GM12878 (cell line): ENCODE data around the gene USP10. TPM values are rescaled to one million over a fixed set of nuclear protein-coding genes. Genes with fewer than 3 reads are reported as not detected.

ENCODE experiments used
- ATAC-seq: fragments of 200-7000 bp; cut with Tn5 transposase; 3 replicates; pipeline ENCODE4 v1.9.1; 2020; ENCODE audit warnings: mild to moderate bottlenecking, moderate library complexity
- BruUV-seq: library from RNA; stranded (reverse); fragments of 400-500 nt; replicated peaks from 2 replicates; lab custom pipeline; 2021; lab: Mats Ljungman, UMichigan
- CTCF ChIA-PET: fragments of 300-600 bp; sonication (Branson Sonifier 250); formaldehyde crosslinking; extraction: SDS; loops from one replicate; lab custom pipeline; 2021; ENCODE audit warnings: inconsistent platforms; lab: Yijun Ruan, JAX
- POLR2A ChIA-PET: fragments of 350-600 bp; formaldehyde crosslinking; extraction: SDS; loops from one replicate; lab custom pipeline; 2021; ENCODE audit warnings: inconsistent platforms; lab: Charles Lee
- RAD21 ChIA-PET: fragments of 300-600 bp; sonication (Branson Sonifier 250); formaldehyde crosslinking; loops from one replicate; lab custom pipeline; 2023; ENCODE audit warnings: antibody characterized with exemption; ENCODE audit not compliant: unreplicated experiment; lab: Charles Lee
- SMC1A ChIA-PET: fragments of 300-600 bp; sonication (Branson Sonifier 250); formaldehyde crosslinking; loops from one replicate; lab custom pipeline; 2023; ENCODE audit not compliant: unreplicated experiment, uncharacterized antibody; lab: Charles Lee
- DNase-seq: peaks from one replicate; pipeline ENCODE4 v3.0.0-alpha.2; 2011; ENCODE audit warnings: low read depth, low spot score
- FAIRE-seq: peaks from 3 replicates; lab custom pipeline; 2011; peaks lifted over from hg19 to GRCh38; lab: Jason Lieb, UNC
- H2AFZ ChIP-seq: 2 replicates; pipeline ENCODE4 v1.6.0; 2011; ENCODE audit warnings: low read depth, low read length, control low read depth; ENCODE audit not compliant: control insufficient read depth
- H3K27ac ChIP-seq: 2 replicates; pipeline ENCODE4 v1.5.1; 2011; ENCODE audit warnings: control low read depth; ENCODE audit not compliant: control insufficient read depth, insufficient read depth
- H3K27me3 ChIP-seq, 2 experiments: replicated peaks in 1 of 2; 2 replicates each; pipeline versions ENCODE4 v1.6.0 to v1.6.1; 2011; ENCODE audit warnings: low read length in 1 of 2; ENCODE audit not compliant: control insufficient read depth in 2 of 2, insufficient read depth in 2 of 2
- H3K36me3 ChIP-seq, 2 experiments: 2 replicates each; pipeline ENCODE4 v1.5.1; 2011; ENCODE audit warnings: low read length in 1 of 2; ENCODE audit not compliant: control insufficient read depth in 2 of 2, insufficient read depth in 2 of 2
- H3K4me1 ChIP-seq: 2 replicates; pipeline ENCODE4 v1.6.1; 2011; ENCODE audit warnings: mild to moderate bottlenecking, low read length, moderate library complexity, mixed read lengths; ENCODE audit not compliant: control insufficient read depth, insufficient read depth
- H3K4me2 ChIP-seq: 2 replicates; pipeline ENCODE4 v1.6.0; 2011; ENCODE audit warnings: control low read depth; ENCODE audit not compliant: control insufficient read depth, insufficient read depth
- H3K4me3 ChIP-seq: fragments of 200-600 bp; sonication (generic); 2 replicates; pipeline ENCODE4 v1.5.1; 2016
- H3K79me2 ChIP-seq: 2 replicates; pipeline ENCODE4 v1.6.0; 2011; ENCODE audit warnings: low read length; ENCODE audit not compliant: control insufficient read depth, insufficient read depth
- H3K9ac ChIP-seq: 2 replicates; pipeline ENCODE4 v1.8.0; 2011; ENCODE audit warnings: low read length, control low read depth, mixed read lengths; ENCODE audit not compliant: control insufficient read depth, insufficient read depth
- H3K9me3 ChIP-seq: replicated peaks from 3 replicates; pipeline ENCODE4 v1.5.1; 2011; ENCODE audit warnings: mild to moderate bottlenecking, low read length; ENCODE audit not compliant: control insufficient read depth, insufficient read depth
- H4K20me1 ChIP-seq: 2 replicates; pipeline ENCODE4 v1.6.0; 2011; ENCODE audit not compliant: control insufficient read depth, insufficient read depth
- ATF2 ChIP-seq: IDR thresholded peaks from 2 replicates; pipeline ENCODE4 v1.6.1; 2012; ENCODE audit warnings: low read length, inconsistent platforms
- BHLHE40 ChIP-seq, 2 experiments: fragments of 450-650 bp in 1 of 2; IDR thresholded peaks; 2 replicates each; pipeline ENCODE4 v1.6.1; 2011 to 2017; ENCODE audit warnings: low read depth in 2 of 2, borderline replicate concordance in 1 of 2, improper control_type of control experiment in 1 of 2, low read length in 1 of 2, mild to moderate bottlenecking in 1 of 2
- FOXM1 ChIP-seq: IDR thresholded peaks from 2 replicates; pipeline ENCODE4 v1.6.1; 2012; ENCODE audit warnings: low read depth, mild to moderate bottlenecking, inconsistent platforms, low read length, moderate library complexity
- GATAD2B ChIP-seq: fragments of 450-650 bp; conservative IDR thresholded peaks from 2 replicates; pipeline ENCODE4 v1.6.1; 2017; ENCODE audit warnings: low read depth, mild to moderate bottlenecking, moderate library complexity
- IRF3 ChIP-seq: fragments of 450-650 bp; IDR thresholded peaks from 2 replicates; pipeline ENCODE4 v1.6.1; 2014; ENCODE audit warnings: mild to moderate bottlenecking
- MLLT1 ChIP-seq: fragments of 450-650 bp; IDR thresholded peaks from 2 replicates; pipeline ENCODE4 v1.6.1; 2016; ENCODE audit warnings: mild to moderate bottlenecking
- MTA2 ChIP-seq: fragments of 450-650 bp; IDR thresholded peaks from 2 replicates; pipeline ENCODE4 v1.6.1; 2016; ENCODE audit warnings: low read depth, mild to moderate bottlenecking, moderate library complexity
- SKIL ChIP-seq: fragments of 450-650 bp; IDR thresholded peaks from 2 replicates; pipeline ENCODE4 v1.6.1; 2017; ENCODE audit warnings: mild to moderate bottlenecking, low read depth, inconsistent platforms; ENCODE audit not compliant: poor library complexity, severe bottlenecking
- SP1 ChIP-seq: IDR thresholded peaks from one replicate; pipeline ENCODE4 v1.6.1; 2011; ENCODE audit warnings: low read depth, low read length
- SPI1 ChIP-seq: IDR thresholded peaks from 2 replicates; pipeline ENCODE4 v1.6.1; 2011; ENCODE audit warnings: low read depth, mild to moderate bottlenecking, low read length, moderate library complexity, borderline replicate concordance; ENCODE audit not compliant: insufficient read depth
- WGBS: methylation state at CpG from one replicate; pipeline ENCODE4 v1.1.6; 2016; ENCODE audit warnings: low lambda C conversion rate; ENCODE audit not compliant: insufficient replicate concordance, insufficient coverage; ENCODE audit errors: missing lambda C conversion rate; 5-methylcytosine and 5-hydroxymethylcytosine counted together
- in situ Hi-C: fragments of 300-500 bp; cut with MboI; formaldehyde crosslinking; loops from 9 replicates; pipeline ENCODE4 v1.14.3; 2018; ENCODE audit warnings: mixed read lengths
- intact Hi-C: fragments of 100-400 bp; cut with micrococcal nuclease; formaldehyde crosslinking; loops from one replicate; pipeline ENCODE4 v1.14.2; 2022; ENCODE audit not compliant: unreplicated experiment
- polyA plus RNA-seq, 11 experiments: library from polyadenylated mRNA; depleted of rRNA in 4 of 11; unstranded in 6 of 11; stranded (reverse) in 5 of 11; fragments of >200 nt; fragmentation: Nextera tagmentation in 4 of 11; fragmentation: Illumina TruSeq in 1 of 11; extraction: Ambion mirVana in 4 of 11; extraction: Trizol in 1 of 11; gene quantifications; 1 replicate in 1 of 11; 2 replicates in 10 of 11; pipeline versions ENCODE4 v1.2.1 to v1.2.3, GENCODE V29; 2011 to 2016; ENCODE audit warnings: inconsistent platforms in 2 of 11, missing spikeins in 2 of 11, low read depth in 1 of 11
- total RNA-seq, 4 experiments: library from RNA; depleted of rRNA in 3 of 4; stranded (reverse); fragments of >200 nt in 3 of 4; fragmentation: Illumina TruSeq in 1 of 4; extraction: Trizol in 1 of 4; gene quantifications; 2 replicates each; pipeline versions ENCODE4 v1.2.1 to v1.2.3, GENCODE V29; 2013 to 2021

USP10 gene
- total and polyA plus RNA-seq, 10 of the 15 experiments (the other 5 are each of a cell fraction or from before 2014, with no cell fraction given), result 46.1 to 160 (median 105) TPM

GRCh38 chr16:84673561-84673960 lies 26.2 kb upstream of the USP10 start:
- intact Hi-C loops, result no loop called here
- Histone ChIP-seq H3K79me2 (no peaks in the 10 kb centered on the region), H3K4me2 (no peak overlapping the region), H3K4me1 (no peaks in the 10 kb centered on the region), H2AFZ (no peak overlapping the region), H3K27me3 (no peaks in the 10 kb centered on the region), H3K36me3 (no peaks in the 10 kb centered on the region), H4K20me1 (no peaks in the 10 kb centered on the region), H3K9ac (no peak overlapping the region)
- in situ Hi-C loops, result no loop called here
- ATAC-seq, result peak; percentile 36; the same call in 2 of the 3 replicates
- no peak for DNase-seq
- CTCF ChIA-PET, result interaction anchor here (0.7 to 4.3 kb wide), 21 partner anchors 11 to 337 kb away, joined by 3 to 102 read pairs (median 10); no protein-coding TSS in a partner anchor
- POLR2A ChIA-PET, result no interaction called here
- BruUV-seq, result no TSS peak
- TF ChIP-seq SKIL (no peak), IRF3 (no peak), MLLT1 (no peak), ATF2 (no peak), SP1 (no peak), GATAD2B (no peak), FOXM1 (no peak), BHLHE40 (IDR thresholded peaks at IDR 0.05; ENCODE audit: borderline replicate concordance in 1 of 2, low read depth in 2 of 2, low read length in 1 of 2) (peak; percentile 58 to 74; a peak in 3 of 4 replicates), SPI1 (peak; percentile 57; the same call in 1 of the 2 replicates), MTA2 (no peak)
- TF ChIP-seq, all 136 proteins: peak for 2
- H3K4me3 ChIP-seq, result no peak overlapping the region
- WGBS, result 46% methylated on average over 3 of the region's 3 CpGs
- SMC1A ChIA-PET, result interaction anchor here (0.8 to 6.9 kb wide), 5 partner anchors 8 to 79 kb away, joined by 3 to 65 read pairs (median 7); no protein-coding TSS in a partner anchor
- H3K9me3 ChIP-seq, result no peaks in the 10 kb centered on the region
- H3K27ac ChIP-seq, result no peak overlapping the region
- RAD21 ChIA-PET, result interaction anchor here (1.6 to 4.2 kb wide), 3 partner anchors 27 to 64 kb away, joined by 4 to 37 read pairs (median 12); no protein-coding TSS in a partner anchor
- no peak for FAIRE-seq
